Thymus (tissue), 11 donors: ENCODE data around the gene USH2A. TPM values are rescaled to one million over a fixed set of nuclear protein-coding genes. Genes with fewer than 3 reads are reported as not detected.

ENCODE experiments used
- DNase-seq, 9 donors: peaks; one replicate each; pipeline ENCODE4 v3.0.0-alpha.2; 2013; ENCODE audit warnings: low spot score in 9 of 9, low read depth in 6 of 9, missing footprints in 1 of 9
- H3K27ac ChIP-seq, 2 donors: one replicate each; pipeline ENCODE4 v1.5.1; 2013; ENCODE audit warnings: control low read depth in 1 of 2, low read depth in 1 of 2, low read length in 1 of 2, mild to moderate bottlenecking in 1 of 2, moderate library complexity in 1 of 2
- H3K27me3 ChIP-seq, 2 donors: one replicate each; pipeline ENCODE4 v1.5.1; 2013; ENCODE audit warnings: low read length in 1 of 2; ENCODE audit not compliant: control insufficient read depth in 2 of 2, insufficient read depth in 1 of 2
- H3K36me3 ChIP-seq, 2 donors: one replicate each; pipeline ENCODE4 v1.5.1; 2013; ENCODE audit warnings: low read length in 1 of 2, mild to moderate bottlenecking in 1 of 2, moderate library complexity in 1 of 2; ENCODE audit not compliant: control insufficient read depth in 2 of 2, insufficient read depth in 2 of 2
- H3K4me1 ChIP-seq, 2 donors: one replicate each; pipeline ENCODE4 v1.5.1; 2013; ENCODE audit warnings: low read length in 2 of 2; ENCODE audit not compliant: control insufficient read depth in 2 of 2, insufficient read depth in 2 of 2
- H3K4me3 ChIP-seq, 2 donors: one replicate each; pipeline ENCODE4 v1.5.1; 2013; ENCODE audit warnings: low read length in 2 of 2, control low read depth in 1 of 2, mild to moderate bottlenecking in 1 of 2
- H3K9me3 ChIP-seq, 2 donors: one replicate each; pipeline ENCODE4 v1.5.1; 2013; ENCODE audit warnings: low read length in 1 of 2, mild to moderate bottlenecking in 1 of 2; ENCODE audit not compliant: control insufficient read depth in 2 of 2, insufficient read depth in 1 of 2
- WGBS: extraction: QIAGEN DNeasy Blood & Tissue Kit; methylation state at CpG from one replicate; pipeline ENCODE4 v1.1.7; 2013; 5-methylcytosine and 5-hydroxymethylcytosine counted together
- polyA plus RNA-seq: library from polyadenylated mRNA; stranded (reverse); fragments of 200-250 nt; gene quantifications from one replicate; pipeline ENCODE4 v1.2.3, GENCODE V29; 2013
- total RNA-seq: library from RNA; stranded (reverse); fragments of 120-200 nt; gene quantifications from one replicate; pipeline ENCODE4 v1.2.4, GENCODE V29; 2013
- donor health status: healthy.

USH2A gene
- total and polyA plus RNA-seq, 2 donors, result 0.09 to 0.14 TPM

GRCh38 chr1:216314379-216315095, 108.7 kb downstream of the USH2A start:
- no peaks in the 10 kb centered on the region for H3K36me3 ChIP-seq
- no peak overlapping the region for H3K4me3 ChIP-seq
- no peaks in the 10 kb centered on the region for H3K27me3 ChIP-seq
- H3K4me1 ChIP-seq, result no peaks in the 10 kb centered on the region
- H3K27ac ChIP-seq, result no peak overlapping the region
- DNase-seq, result no peak
- H3K9me3 ChIP-seq, result no peaks in the 10 kb centered on the region
- WGBS, result 88% methylated on average over 3 of the region's 3 CpGs

GRCh38 chr1:216310776-216311175, 112.5 kb downstream of the USH2A start:
- no peak overlapping the region for H3K4me3 ChIP-seq
- no peaks in the 10 kb centered on the region for H3K36me3 ChIP-seq
- no peak overlapping the region for H3K27ac ChIP-seq
- H3K4me1 ChIP-seq, result no peaks in the 10 kb centered on the region
- H3K9me3 ChIP-seq, result no peaks in the 10 kb centered on the region
- DNase-seq, result no peak
- H3K27me3 ChIP-seq, result no peaks in the 10 kb centered on the region
- 11% methylated on average over 4 of the region's 4 CpGs for WGBS

GRCh38 chr1:216306830-216307229, 116.4 kb downstream of the USH2A start:
- Histone ChIP-seq H3K4me3 (no peak overlapping the region), H3K36me3 (no peaks in the 10 kb centered on the region), H3K4me1 (no peaks in the 10 kb centered on the region), H3K27me3 (no peaks in the 10 kb centered on the region), H3K27ac (no peak overlapping the region), H3K9me3 (no peaks in the 10 kb centered on the region)
- 85% methylated on average over 4 of the region's 4 CpGs for WGBS
- no peak for DNase-seq

DNA sequence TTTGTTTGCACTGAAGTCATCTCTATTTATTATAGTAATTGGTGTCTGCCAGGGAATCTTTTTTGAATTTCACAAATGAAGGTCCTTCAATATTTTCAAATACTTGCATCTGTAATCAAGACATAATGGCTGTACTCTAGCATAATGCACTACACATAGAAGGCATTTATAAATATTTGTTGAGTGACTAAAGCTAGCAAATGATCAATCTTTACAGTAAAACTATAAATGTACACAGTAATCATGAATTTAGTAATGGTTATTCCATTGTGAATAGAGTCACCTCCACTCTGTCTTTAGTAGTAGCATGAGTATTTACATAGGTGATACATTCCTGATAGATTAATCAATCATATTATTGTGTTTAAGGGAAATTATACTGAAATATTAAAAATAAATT, 119.6 kb downstream of the USH2A start:
- H3K27me3 ChIP-seq, result no peaks in the 10 kb centered on the region
- no peak overlapping the region for H3K4me3 ChIP-seq
- H3K27ac ChIP-seq, result no peak overlapping the region
- H3K36me3 ChIP-seq, result no peaks in the 10 kb centered on the region
- H3K9me3 ChIP-seq, result no peaks in the 10 kb centered on the region
- DNase-seq, result no peak
- H3K4me1 ChIP-seq, result no peaks in the 10 kb centered on the region

GRCh38 chr1:216293683-216294082, 129.6 kb downstream of the USH2A start:
- DNase-seq, result no peak
- Histone ChIP-seq H3K27me3 (no peaks in the 10 kb centered on the region), H3K9me3 (no peaks in the 10 kb centered on the region), H3K4me1 (no peaks in the 10 kb centered on the region), H3K4me3 (no peak overlapping the region), H3K36me3 (no peaks in the 10 kb centered on the region), H3K27ac (no peak overlapping the region)
- WGBS, result 93% methylated on average over 6 of the region's 6 CpGs

GRCh38 chr1:216290074-216290473, 133.2 kb downstream of the USH2A start:
- WGBS, result 95% methylated on average over 3 of the region's 3 CpGs
- no peak overlapping the region for H3K4me3 ChIP-seq
- H3K36me3 ChIP-seq, result no peaks in the 10 kb centered on the region
- no peaks in the 10 kb centered on the region for H3K4me1 ChIP-seq
- H3K9me3 ChIP-seq, result peaks cover 1 to 6% of the 10 kb centered on the region in 2 donors
- H3K27me3 ChIP-seq, result no peaks in the 10 kb centered on the region
- DNase-seq, result no peak
- no peak overlapping the region for H3K27ac ChIP-seq

- no peak overlapping the region for H3K27ac ChIP-seq
- no peak overlapping the region for H3K4me3 ChIP-seq
- no peaks in the 10 kb centered on the region for H3K4me1 ChIP-seq
- H3K9me3 ChIP-seq, result peaks cover 1 to 8% of the 10 kb centered on the region in 2 donors
- H3K36me3 ChIP-seq, result no peaks in the 10 kb centered on the region
- no peak for DNase-seq
- H3K27me3 ChIP-seq, result no peaks in the 10 kb centered on the region
- 96% methylated on average over 3 of the region's 3 CpGs for WGBS
These were observed 138.2 kb downstream of the USH2A start for GRCh38 chr1:216285052-216285451.

DNA sequence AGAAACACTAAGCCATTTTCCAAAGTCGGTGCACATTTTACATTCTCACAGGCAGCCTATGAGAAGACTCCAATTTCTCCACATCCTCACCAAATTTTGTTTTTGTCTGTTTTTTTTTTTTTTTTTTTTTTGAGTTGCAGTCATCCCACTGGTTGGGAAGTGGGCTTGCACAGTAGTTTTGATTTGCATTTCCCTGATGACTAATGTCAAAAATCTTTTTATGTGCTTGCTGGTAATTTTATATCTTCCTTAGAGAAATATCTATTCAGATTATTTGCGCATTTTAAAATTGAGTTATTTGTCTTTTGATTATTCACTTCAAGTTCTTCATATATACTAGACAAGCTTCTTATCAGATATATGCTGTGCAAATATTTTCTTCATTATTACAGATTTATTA, 141.5 kb downstream of the USH2A start:
- Histone ChIP-seq H3K4me3 (no peak overlapping the region), H3K36me3 (no peaks in the 10 kb centered on the region), H3K9me3 (peaks cover 1 to 8% of the 10 kb centered on the region in 2 donors), H3K27ac (no peak overlapping the region), H3K27me3 (no peaks in the 10 kb centered on the region), H3K4me1 (no peaks in the 10 kb centered on the region)
- WGBS, result 97% methylated on average over 2 of the region's 2 CpGs
- DNase-seq, result no peak

DNA sequence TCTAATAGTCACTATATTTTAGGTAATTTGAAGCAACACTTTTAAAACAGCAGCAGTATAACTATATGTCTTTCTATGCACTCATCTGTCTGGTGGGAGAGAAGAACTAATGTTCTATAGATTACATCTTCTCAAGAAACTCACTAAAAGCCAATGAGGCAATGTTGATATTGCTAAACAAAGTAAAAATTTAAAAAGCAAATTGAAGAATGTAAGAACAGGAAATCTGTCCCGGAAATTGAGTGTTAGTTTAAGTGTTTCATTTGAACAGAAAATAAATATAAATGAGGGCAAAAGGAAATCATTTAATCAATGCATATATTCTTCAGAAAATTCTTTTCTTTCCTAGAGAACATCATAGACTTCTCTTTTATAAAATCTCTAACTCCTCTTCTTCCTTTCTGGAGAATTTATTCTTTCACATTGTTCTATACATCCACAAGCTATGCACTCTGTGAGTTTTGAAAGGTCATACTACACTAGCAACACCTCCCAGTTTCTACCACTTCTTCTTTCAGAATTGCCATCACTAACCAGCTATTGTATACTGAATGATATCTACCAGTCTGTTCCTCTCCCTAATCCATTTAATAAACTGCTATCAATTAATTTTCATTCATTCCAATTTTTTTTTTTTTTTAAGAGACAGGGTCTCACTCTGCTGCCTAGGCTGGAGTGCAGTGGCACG, 153.0 kb downstream of the USH2A start:
- no peak overlapping the region for H3K4me3 ChIP-seq
- H3K4me1 ChIP-seq, result no peaks in the 10 kb centered on the region
- no peaks in the 10 kb centered on the region for H3K9me3 ChIP-seq
- H3K36me3 ChIP-seq, result no peaks in the 10 kb centered on the region
- no peak overlapping the region for H3K27ac ChIP-seq
- no peak for DNase-seq
- WGBS, result 75% methylated on average over 2 of the region's 2 CpGs
- H3K27me3 ChIP-seq, result no peaks in the 10 kb centered on the region
